Measurements from ENCODE around the gene WDR62.

The WDR62 gene

GRCh38 chr19:36082916-36083315 is 28.2 kb downstream of the WDR62 start:
- no peak for DNase-seq

DNA sequence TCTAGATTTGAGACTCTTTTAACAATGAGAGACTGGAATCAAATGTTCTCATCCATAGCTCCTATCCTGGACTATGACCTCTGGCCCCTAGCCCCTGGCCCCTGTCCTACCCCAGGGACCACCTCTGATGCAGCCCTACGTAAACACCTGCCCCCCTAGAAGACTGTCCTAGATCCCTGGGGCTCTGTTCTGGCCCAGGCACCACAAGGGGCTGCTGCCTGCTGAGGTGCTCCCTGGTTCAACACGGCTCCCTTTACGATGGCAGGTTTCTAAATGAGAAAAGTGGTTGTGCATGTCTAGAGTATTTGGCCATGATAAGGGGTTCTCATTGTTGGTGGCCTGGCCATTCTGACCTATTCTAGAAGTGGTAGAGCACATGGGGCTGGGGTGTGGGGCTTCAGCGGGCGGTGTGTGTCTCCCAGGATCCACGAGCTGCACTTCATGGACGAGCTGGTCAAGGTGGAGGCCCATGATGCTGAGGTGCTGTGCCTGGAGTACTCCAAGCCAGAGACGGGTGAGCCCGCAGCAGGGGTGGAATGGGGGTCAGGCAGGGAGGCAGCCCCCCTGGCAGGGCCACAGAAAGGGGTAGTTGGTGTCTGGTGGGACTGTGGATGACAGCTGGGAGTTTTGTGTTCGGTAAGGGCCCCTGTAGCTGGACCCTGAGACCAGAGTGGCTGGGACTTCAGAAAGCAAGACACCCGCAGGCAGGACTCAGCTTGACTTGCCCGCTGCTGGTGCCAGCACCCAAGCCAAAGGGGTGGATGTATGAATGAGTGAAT is 29.7 kb downstream of the WDR62 start:
- no peak for DNase-seq

GRCh38 chr19:36086326-36086725 is 31.6 kb downstream of the WDR62 start:
- no peak for DNase-seq

GRCh38 chr19:36089847-36090246 is 35.1 kb downstream of the WDR62 start:
- DNase-seq, result no peak

DNA sequence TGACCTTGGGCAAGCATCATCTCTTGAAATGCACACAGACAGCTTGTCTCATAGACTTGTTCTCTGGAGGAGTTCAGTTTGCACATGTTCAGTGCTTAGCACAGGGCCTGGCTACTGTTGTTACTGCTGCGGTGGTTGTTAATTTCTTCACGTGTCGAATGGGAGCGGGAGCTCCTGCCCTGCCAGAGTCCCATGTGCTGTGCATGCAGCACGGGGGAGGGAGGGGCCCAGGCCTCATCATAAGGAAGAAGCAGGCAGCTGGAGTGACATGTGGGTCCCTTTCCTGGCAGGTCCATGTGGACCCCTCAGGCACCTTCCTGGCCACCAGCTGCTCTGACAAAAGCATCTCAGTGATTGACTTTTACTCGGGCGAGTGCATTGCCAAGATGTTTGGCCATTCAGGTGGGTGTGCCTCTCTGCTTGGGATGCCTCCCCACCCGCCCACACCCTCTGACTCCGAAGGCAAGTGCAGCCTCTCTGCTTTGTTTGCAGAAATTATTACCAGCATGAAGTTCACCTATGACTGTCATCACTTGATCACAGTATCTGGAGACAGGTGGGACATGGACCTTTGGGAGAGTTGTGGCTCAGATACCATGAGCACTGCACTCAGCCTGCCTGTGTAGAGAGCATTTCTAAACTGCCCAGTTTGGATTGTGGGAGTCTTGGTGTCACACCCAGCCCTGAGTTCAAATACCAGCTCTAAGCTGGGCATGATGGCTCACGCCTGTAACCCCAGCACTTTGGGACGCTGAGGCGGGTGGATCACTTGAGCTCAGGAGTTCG is 36.4 kb downstream of the WDR62 start:
- no peak for DNase-seq

- no peak for DNase-seq
Measured at GRCh38 chr19:36092566-36092965, 37.9 kb downstream of the WDR62 start.

- DNase-seq, result no peak
Measured at GRCh38 chr19:36093146-36093662, 38.5 kb downstream of the WDR62 start.

GRCh38 chr19:36093687-36094086 is 39.0 kb downstream of the WDR62 start:
- DNase-seq, result no peak

- DNase-seq, result no peak
Measured at GRCh38 chr19:36097036-36097435, 42.3 kb downstream of the WDR62 start.

GRCh38 chr19:36099166-36099785 is 44.6 kb downstream of the WDR62 start:
- no peak for DNase-seq

DNA sequence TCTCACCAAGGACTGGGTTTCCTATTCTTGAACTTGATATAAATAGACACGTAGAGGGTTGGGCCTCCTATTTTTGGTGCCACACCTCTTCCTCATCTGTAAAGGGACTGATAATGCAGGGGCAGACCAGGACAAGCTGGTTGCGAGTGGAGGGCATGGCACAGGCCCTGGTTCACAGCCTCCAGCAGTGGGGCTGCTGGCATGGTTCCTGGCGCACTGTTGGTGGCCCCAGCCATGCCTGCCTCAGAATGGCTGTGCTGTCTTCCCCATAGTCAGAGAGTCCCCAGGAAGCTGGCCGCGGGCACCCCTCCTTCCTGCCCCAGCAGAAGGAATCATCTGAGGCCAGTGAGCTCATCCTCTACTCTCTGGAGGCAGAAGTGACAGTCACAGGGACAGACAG is 45.8 kb downstream of the WDR62 start:
- DNase-seq, result no peak

DNA sequence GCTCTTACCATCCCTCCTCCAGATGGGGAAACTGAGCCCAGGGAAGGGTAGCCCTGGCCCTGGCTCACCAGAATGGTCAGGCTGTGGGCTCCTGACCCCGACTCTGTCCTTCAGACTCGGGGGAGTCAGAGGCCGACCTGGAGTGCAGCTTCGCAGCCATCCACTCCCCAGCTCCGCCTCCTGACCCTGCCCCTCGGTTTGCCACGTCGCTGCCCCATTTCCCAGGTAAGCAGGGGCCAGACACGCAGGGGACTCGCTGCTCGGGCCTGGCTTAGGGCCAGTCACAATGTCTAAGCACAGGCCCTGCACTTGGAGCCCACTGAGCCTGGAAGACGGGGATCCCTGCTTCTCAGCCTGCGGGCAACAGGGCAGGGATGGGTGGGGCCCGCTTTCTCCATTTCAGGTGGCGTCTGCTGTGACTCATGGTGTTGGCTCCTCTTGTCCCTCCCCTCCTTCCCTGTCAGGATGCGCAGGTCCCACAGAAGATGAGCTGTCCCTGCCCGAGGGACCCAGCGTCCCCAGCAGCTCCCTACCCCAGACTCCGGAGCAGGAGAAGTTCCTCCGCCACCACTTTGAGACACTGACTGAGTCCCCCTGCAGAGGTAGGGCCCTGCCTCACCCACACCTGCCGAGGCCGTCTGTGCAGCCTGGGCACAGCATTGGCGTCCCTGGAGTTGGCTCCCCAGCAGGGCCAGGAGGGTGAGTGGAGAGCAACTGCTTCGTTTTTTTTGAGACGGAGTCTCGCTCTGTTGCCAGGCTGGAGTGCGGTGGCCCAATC is 47.0 kb downstream of the WDR62 start:
- DNase-seq, result no peak

- no peak for DNase-seq
Measured at GRCh38 chr19:36103040-36103626, 48.4 kb downstream of the WDR62 start.

DNA sequence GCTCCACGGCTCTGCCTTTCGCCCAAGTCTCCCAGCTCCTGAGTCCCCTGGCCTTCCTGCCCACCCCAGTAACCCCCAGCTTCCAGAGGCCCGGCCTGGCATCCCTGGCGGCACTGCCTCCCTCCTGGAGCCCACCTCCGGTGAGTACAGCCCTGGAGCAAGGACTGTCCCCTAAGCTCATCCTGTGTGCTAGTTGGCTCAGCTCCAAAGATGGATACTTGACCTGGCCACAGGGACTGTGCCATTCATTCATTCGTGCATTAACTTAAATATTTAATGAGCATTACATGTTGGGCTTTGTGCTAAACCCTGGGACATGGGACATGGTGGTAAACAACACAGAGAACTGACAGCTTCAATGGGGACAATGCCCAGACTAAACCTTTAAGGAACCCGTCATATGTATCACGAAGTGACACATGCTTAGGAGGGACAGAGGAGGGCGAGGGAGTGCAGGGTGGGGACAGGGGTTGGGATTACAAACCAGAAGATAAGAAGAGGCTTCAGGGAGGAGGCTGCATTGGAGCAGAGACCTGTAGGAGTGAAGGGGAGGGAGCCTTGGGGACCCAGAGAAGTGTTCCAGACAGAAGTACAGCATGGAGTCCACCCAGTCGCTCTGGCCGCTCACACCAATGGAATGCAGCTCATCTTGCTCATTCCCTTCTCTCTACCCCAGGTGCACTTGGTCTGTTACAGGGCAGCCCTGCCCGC is 49.3 kb downstream of the WDR62 start:
- DNase-seq, result no peak

DNA sequence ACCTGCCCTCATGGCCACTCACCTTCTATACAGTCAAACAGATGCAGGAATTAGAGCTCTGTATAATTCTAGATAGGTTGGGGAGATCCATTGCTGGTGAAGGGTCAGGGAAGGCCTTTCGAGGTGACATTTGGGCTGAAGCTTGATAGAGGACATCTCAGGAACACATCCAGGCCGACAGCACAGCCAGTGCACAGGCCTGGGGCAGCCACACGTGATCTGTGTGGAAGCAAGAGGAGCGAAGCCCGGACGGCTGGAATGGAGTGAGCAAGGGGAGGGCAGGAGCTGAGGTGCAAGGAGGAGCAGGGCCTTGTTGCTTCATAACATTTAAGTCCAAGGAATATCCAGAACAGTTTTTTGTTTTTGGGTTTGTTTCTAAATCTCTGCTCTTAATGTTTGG is 51.7 kb downstream of the WDR62 start:
- no peak for DNase-seq

DNA sequence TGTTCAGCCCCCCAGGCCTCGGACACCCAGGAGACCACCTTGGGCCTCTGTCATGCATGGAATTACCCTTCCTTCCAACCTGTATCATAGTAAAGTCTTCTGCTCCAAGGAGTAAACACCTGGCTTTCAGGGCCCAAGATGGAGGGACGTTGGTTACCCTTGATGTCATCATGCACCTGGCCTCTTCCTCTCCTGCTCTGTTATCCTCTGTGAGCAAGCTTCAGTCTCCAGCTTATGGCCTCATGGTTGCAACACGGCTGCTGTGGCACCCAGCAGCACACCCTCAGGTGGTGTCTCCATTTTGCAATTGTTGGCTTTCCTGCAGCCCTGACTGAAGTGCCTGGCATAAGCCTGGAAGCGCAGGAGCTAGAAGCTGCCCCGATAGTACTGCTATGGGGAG is 52.3 kb downstream of the WDR62 start:
- DNase-seq, result no peak

GRCh38 chr19:36108684-36109083 is 54.0 kb downstream of the WDR62 start:
- DNase-seq, result no peak

GRCh38 chr19:36110487-36111199 is 55.9 kb downstream of the WDR62 start, which contains the start of gene OVOL3:
Gene OVOL3, plus strand, starts transcription at chr19:36111143. Its CDS starts 60 bp downstream, at chr19:36111203.
- DNase-seq, result no peak

DNA sequence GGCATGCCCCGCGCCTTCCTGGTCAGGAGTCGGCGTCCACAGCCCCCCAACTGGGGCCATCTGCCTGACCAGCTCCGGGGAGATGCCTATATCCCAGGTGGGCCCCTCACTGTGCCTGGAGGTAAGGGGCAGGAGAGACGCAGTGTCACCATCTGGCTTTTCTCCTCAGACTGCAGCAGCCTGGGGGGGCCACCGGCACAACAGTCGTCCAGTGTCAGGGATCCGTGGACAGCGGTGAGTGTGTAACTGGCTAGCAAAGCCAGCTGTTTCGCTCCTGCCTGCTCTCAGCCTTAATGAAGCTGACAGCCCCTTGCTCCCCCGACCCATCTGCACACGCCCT is 56.5 kb downstream of the WDR62 start:
- DNase-seq, result no peak

DNA sequence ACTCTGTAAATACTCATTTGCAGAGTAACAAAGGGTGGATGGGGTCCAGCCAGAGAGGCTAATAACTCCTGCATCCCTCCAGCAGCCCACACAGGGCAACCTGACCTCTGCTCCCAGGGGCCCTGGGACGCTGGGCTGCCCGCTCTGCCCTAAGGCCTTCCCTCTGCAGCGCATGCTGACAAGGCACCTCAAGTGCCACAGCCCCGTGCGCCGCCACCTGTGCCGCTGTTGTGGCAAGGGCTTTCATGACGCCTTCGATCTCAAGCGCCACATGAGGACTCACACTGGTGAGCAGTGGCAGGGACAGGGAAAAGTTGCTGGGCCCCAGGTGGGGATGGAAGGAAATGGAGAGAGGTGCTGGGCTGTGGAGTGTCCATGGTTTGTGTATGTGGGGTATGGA is 58.0 kb downstream of the WDR62 start:
- DNase-seq, result no peak

GRCh38 chr19:36113425-36113824 is 58.7 kb downstream of the WDR62 start:
- DNase-seq, result no peak

All from CD4-positive, alpha-beta T cell treated with Interleukin-4 for 4 hours (primary cell).